OCI-LY7 (cell line): ENCODE data around the gene BMPER.

Experiments
- EZH2phosphoT487 ChIP-seq: fragments of 200-600 bp; sonication (generic); IDR thresholded peaks from 2 replicates; pipeline ENCODE4 v1.6.1; 2018; ENCODE audit warnings: low read depth, borderline replicate concordance, mild to moderate bottlenecking, mixed run types, antibody characterized with exemption, low read length, moderate library complexity, mixed read lengths
- TF ChIP-seq, protein P1 (sequence below): fragments of 200-600 bp; sonication (generic); conservative IDR thresholded peaks from 2 replicates; pipeline ENCODE4 v1.5.1; 2014; ENCODE audit warnings: mild to moderate bottlenecking, antibody characterized with exemption, low read length, moderate library complexity, mixed read lengths

- TF ChIP-seq, protein P1, sequence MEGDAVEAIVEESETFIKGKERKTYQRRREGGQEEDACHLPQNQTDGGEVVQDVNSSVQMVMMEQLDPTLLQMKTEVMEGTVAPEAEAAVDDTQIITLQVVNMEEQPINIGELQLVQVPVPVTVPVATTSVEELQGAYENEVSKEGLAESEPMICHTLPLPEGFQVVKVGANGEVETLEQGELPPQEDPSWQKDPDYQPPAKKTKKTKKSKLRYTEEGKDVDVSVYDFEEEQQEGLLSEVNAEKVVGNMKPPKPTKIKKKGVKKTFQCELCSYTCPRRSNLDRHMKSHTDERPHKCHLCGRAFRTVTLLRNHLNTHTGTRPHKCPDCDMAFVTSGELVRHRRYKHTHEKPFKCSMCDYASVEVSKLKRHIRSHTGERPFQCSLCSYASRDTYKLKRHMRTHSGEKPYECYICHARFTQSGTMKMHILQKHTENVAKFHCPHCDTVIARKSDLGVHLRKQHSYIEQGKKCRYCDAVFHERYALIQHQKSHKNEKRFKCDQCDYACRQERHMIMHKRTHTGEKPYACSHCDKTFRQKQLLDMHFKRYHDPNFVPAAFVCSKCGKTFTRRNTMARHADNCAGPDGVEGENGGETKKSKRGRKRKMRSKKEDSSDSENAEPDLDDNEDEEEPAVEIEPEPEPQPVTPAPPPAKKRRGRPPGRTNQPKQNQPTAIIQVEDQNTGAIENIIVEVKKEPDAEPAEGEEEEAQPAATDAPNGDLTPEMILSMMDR: no peak
- TF ChIP-seq EZH2phosphoT487: no peak
Observed at GRCh38 chr7:34115503-34115902, 210.2 kb downstream of the BMPER start.
